H1 (cell line): ENCODE measurements around the gene IL10RA. TPM values are rescaled to one million over a fixed set of nuclear protein-coding genes. Genes with fewer than 3 reads are reported as not detected.

Experiments used
- CTCF ChIA-PET: fragments of 300-600 bp; sonication (Branson Sonifier 250); formaldehyde crosslinking; loops from one replicate; lab custom pipeline; 2021; ENCODE audit not compliant: partially characterized antibody; lab: Charles Lee
- POLR2A ChIA-PET: fragments of 300-600 bp; sonication (Branson Sonifier 250); formaldehyde crosslinking; loops from one replicate; lab custom pipeline; 2021; ENCODE audit warnings: inconsistent platforms; ENCODE audit not compliant: partially characterized antibody; lab: Charles Lee
- DNase-seq, 2 experiments: peaks; one replicate each; pipeline versions ENCODE4 v3.0.0 to v3.0.0-alpha.2; 2010 to 2022; ENCODE audit warnings: low spot score in 2 of 2, low read depth in 1 of 2, mixed read lengths in 1 of 2
- FAIRE-seq: peaks from 2 replicates; lab custom pipeline; 2011; peaks lifted over from hg19 to GRCh38; lab: Jason Lieb, UNC
- H2AFZ ChIP-seq: 2 replicates; pipeline ENCODE4 v1.8.1; 2012; ENCODE audit warnings: low read length, inconsistent platforms
- H2AK5ac ChIP-seq: 2 replicates; pipeline ENCODE4 v1.6.1; 2013; ENCODE audit warnings: low read depth, low read length
- H2BK120ac ChIP-seq: replicated peaks from 2 replicates; pipeline ENCODE3; 2013; ENCODE audit warnings: low read depth, low read length, inconsistent platforms
- H2BK12ac ChIP-seq: 2 replicates; pipeline ENCODE4 v1.6.1; 2013; ENCODE audit warnings: low read depth, low read length
- H2BK15ac ChIP-seq: 2 replicates; pipeline ENCODE4 v1.6.1; 2013; ENCODE audit warnings: low read length
- H2BK20ac ChIP-seq: 2 replicates; pipeline ENCODE4 v1.6.1; 2013; ENCODE audit warnings: low read length
- H2BK5ac ChIP-seq: 2 replicates; pipeline ENCODE4 v1.6.1; 2013; ENCODE audit warnings: low read depth, low read length
- H3K14ac ChIP-seq: 2 replicates; pipeline ENCODE4 v1.6.1; 2013; ENCODE audit warnings: inconsistent platforms; ENCODE audit not compliant: insufficient read length
- H3K18ac ChIP-seq: 2 replicates; pipeline ENCODE4 v1.6.1; 2013; ENCODE audit warnings: low read length; ENCODE audit errors: extremely low read depth
- H3K23ac ChIP-seq: 2 replicates; pipeline ENCODE4 v1.6.1; 2013; ENCODE audit warnings: inconsistent platforms; ENCODE audit not compliant: insufficient read length
- H3K23me2 ChIP-seq: 2 replicates; pipeline ENCODE4 v1.6.1; 2013; ENCODE audit warnings: low read depth, low read length
- H3K27ac ChIP-seq: 2 replicates; pipeline ENCODE4 v1.6.1; 2011; ENCODE audit warnings: low read depth, low read length, inconsistent platforms
- H3K27me3 ChIP-seq, 4 experiments: replicated peaks in 1 of 4; 1 replicate in 1 of 4; 2 replicates in 3 of 4; pipeline versions ENCODE4 v1.6.1 to v1.8.1; 2011 to 2013; ENCODE audit warnings: low read length in 3 of 4, mild to moderate bottlenecking in 3 of 4, inconsistent platforms in 2 of 4, mixed read lengths in 2 of 4, moderate library complexity in 1 of 4; ENCODE audit not compliant: control insufficient read depth in 3 of 4, insufficient read depth in 3 of 4; ENCODE audit errors: extremely low read depth in 1 of 4
- H3K36me3 ChIP-seq, 4 experiments: 2 replicates each; pipeline versions ENCODE4 v1.6.1 to v1.8.1; 2011 to 2013; ENCODE audit warnings: mild to moderate bottlenecking in 4 of 4, low read length in 3 of 4, moderate library complexity in 2 of 4, control low read depth in 1 of 4, inconsistent platforms in 1 of 4; ENCODE audit not compliant: insufficient read depth in 4 of 4, control insufficient read depth in 2 of 4
- H3K4ac ChIP-seq: replicated peaks from 2 replicates; pipeline ENCODE3; 2013; ENCODE audit warnings: low read length, low read depth, mixed read lengths, inconsistent platforms; ENCODE audit not compliant: insufficient read length
- H3K4me1 ChIP-seq, 4 experiments: replicated peaks in 1 of 4; 1 replicate in 1 of 4; 2 replicates in 3 of 4; pipeline versions ENCODE4 v1.6.1 to v1.8.1; 2011 to 2013; ENCODE audit warnings: low read length in 3 of 4, inconsistent platforms in 2 of 4, mixed read lengths in 1 of 4; ENCODE audit not compliant: insufficient read depth in 4 of 4, control insufficient read depth in 3 of 4
- H3K4me2 ChIP-seq, 2 experiments: 2 replicates each; pipeline versions ENCODE4 v1.6.1 to v1.8.1; 2011 to 2013; ENCODE audit warnings: low read depth in 2 of 2, low read length in 2 of 2, control low read depth in 1 of 2, inconsistent platforms in 1 of 2, mild to moderate bottlenecking in 1 of 2; ENCODE audit not compliant: insufficient read depth in 1 of 2
- H3K4me3 ChIP-seq, 4 experiments: fragments of 200-600, 300-600 bp in 1 of 4; sonication (generic), shearing (Covaris generic), sonication (Bioruptor Twin) in 1 of 4; 2 replicates each; pipeline versions ENCODE4 v1.5.1 to v1.8.1; 2011 to 2016; ENCODE audit warnings: low read length in 4 of 4, low read depth in 3 of 4, control low read depth in 2 of 4, inconsistent platforms in 2 of 4, mild to moderate bottlenecking in 2 of 4, mixed read lengths in 1 of 4, moderate library complexity in 1 of 4; ENCODE audit not compliant: insufficient read depth in 2 of 4; ENCODE audit errors: extremely low read depth in 1 of 4
- H3K56ac ChIP-seq: replicated peaks from 2 replicates; pipeline ENCODE3; 2013; ENCODE audit warnings: low read depth, mild to moderate bottlenecking, mixed read lengths, low read length, inconsistent platforms; ENCODE audit not compliant: insufficient read length
- H3K79me1 ChIP-seq: 2 replicates; pipeline ENCODE4 v1.6.1; 2013; ENCODE audit warnings: low read depth, low read length, control low read depth
- H3K79me2 ChIP-seq, 2 experiments: 2 replicates each; pipeline versions ENCODE4 v1.6.1 to v1.8.1; 2012 to 2013; ENCODE audit warnings: low read length in 2 of 2, mild to moderate bottlenecking in 2 of 2, inconsistent platforms in 1 of 2; ENCODE audit not compliant: insufficient read depth in 2 of 2, control insufficient read depth in 1 of 2
- H3K9ac ChIP-seq, 4 experiments: replicated peaks in 1 of 4; 1 replicate in 1 of 4; 2 replicates in 3 of 4; pipeline versions ENCODE4 v1.6.1 to v1.8.1; 2011 to 2013; ENCODE audit warnings: low read depth in 3 of 4, low read length in 3 of 4, control low read depth in 2 of 4, mild to moderate bottlenecking in 2 of 4, moderate library complexity in 2 of 4, inconsistent platforms in 1 of 4; ENCODE audit errors: extremely low read depth in 1 of 4
- H3K9me3 ChIP-seq, 2 experiments: 2 replicates each; pipeline versions ENCODE4 v1.6.1 to v1.8.1; 2012 to 2013; ENCODE audit warnings: mild to moderate bottlenecking in 2 of 2, moderate library complexity in 2 of 2, control low read depth in 1 of 2, inconsistent platforms in 1 of 2, low read depth in 1 of 2, low read length in 1 of 2, mixed read lengths in 1 of 2; ENCODE audit not compliant: insufficient read depth in 2 of 2
- H4K20me1 ChIP-seq, 2 experiments: replicated peaks in 1 of 2; 2 replicates each; pipeline versions ENCODE3 to v1.8.1; 2011 to 2013; ENCODE audit warnings: inconsistent platforms in 2 of 2, low read length in 2 of 2, mild to moderate bottlenecking in 1 of 2; ENCODE audit not compliant: insufficient read depth in 2 of 2, control insufficient read depth in 1 of 2
- H4K5ac ChIP-seq: 2 replicates; pipeline ENCODE4 v1.6.1; 2013; ENCODE audit warnings: low read length, low read depth, mixed read lengths, inconsistent platforms; ENCODE audit not compliant: insufficient read length
- H4K8ac ChIP-seq: 2 replicates; pipeline ENCODE4 v1.8.0; 2013; ENCODE audit warnings: mild to moderate bottlenecking, moderate library complexity, low read length, inconsistent platforms; ENCODE audit not compliant: insufficient read depth; ENCODE audit errors: extremely low read depth
- H4K91ac ChIP-seq: replicated peaks from 2 replicates; pipeline ENCODE3; 2013; ENCODE audit warnings: low read length, mixed read lengths, inconsistent platforms; ENCODE audit not compliant: insufficient read length
- CHD1 ChIP-seq: IDR thresholded peaks from 2 replicates; pipeline ENCODE4 v1.6.1; 2012; ENCODE audit warnings: low read depth, low read length, improper control_type of control experiment
- CTCF ChIP-seq, 3 experiments: IDR thresholded peaks; 1 replicate in 2 of 3; 2 replicates in 1 of 3; pipeline versions ENCODE4 v1.5.1 to v1.6.1; 2011; ENCODE audit warnings: low read length in 3 of 3, mild to moderate bottlenecking in 3 of 3, inconsistent platforms in 2 of 3, low read depth in 1 of 3, moderate library complexity in 1 of 3; ENCODE audit not compliant: insufficient read depth in 1 of 3; ENCODE audit errors: control extremely low read depth in 1 of 3
- EZH2 ChIP-seq: fragments of 200-600 bp; sonication (generic); IDR thresholded peaks from 2 replicates; pipeline ENCODE4 v1.7.1; 2012; ENCODE audit warnings: low read depth, mild to moderate bottlenecking, moderate library complexity, low read length, inconsistent platforms; ENCODE audit not compliant: severe bottlenecking
- JUND ChIP-seq: IDR thresholded peaks from 2 replicates; pipeline ENCODE4 v1.6.1; 2011; ENCODE audit warnings: mild to moderate bottlenecking, improper control_type of control experiment, low read length
- NANOG ChIP-seq: IDR thresholded peaks from 2 replicates; pipeline ENCODE4 v1.6.1; 2011; ENCODE audit warnings: low read length, low read depth, mild to moderate bottlenecking, inconsistent platforms; ENCODE audit not compliant: insufficient read depth, poor library complexity, severe bottlenecking
- PHF8 ChIP-seq: fragments of 200-600 bp; sonication (generic); conservative IDR thresholded peaks from 2 replicates; pipeline ENCODE4 v1.7.1; 2012; ENCODE audit warnings: low read depth, mild to moderate bottlenecking, inconsistent platforms, low read length, moderate library complexity
- RNF2 ChIP-seq: fragments of 200-900, 300-1000 bp; sonication (generic); IDR thresholded peaks from 2 replicates; pipeline ENCODE4 v1.7.1; 2016; ENCODE audit warnings: borderline replicate concordance, low read depth, mild to moderate bottlenecking, antibody characterized with exemption, low read length; ENCODE audit not compliant: poor library complexity, severe bottlenecking; ENCODE audit errors: missing control alignments
- SIX5 ChIP-seq: IDR thresholded peaks from 2 replicates; pipeline ENCODE4 v1.6.1; 2011; ENCODE audit warnings: mild to moderate bottlenecking, low read depth, low read length
- TBP ChIP-seq: IDR thresholded peaks from 2 replicates; pipeline ENCODE4 v1.6.1; 2011; ENCODE audit warnings: low read depth, low read length, improper control_type of control experiment
- WGBS, 2 experiments: shearing (Covaris generic) in 1 of 2; methylation state at CpG; one replicate each; pipeline versions ENCODE4 v1.1.6 to v1.1.7; 2013 to 2015; ENCODE audit warnings: low lambda C conversion rate in 2 of 2, mixed read lengths in 2 of 2, inconsistent platforms in 1 of 2, low coverage in 1 of 2, missing lambda C conversion rate in 1 of 2; ENCODE audit not compliant: insufficient replicate concordance in 2 of 2, insufficient coverage in 1 of 2, insufficient read length in 1 of 2; ENCODE audit errors: extremely low coverage in 1 of 2, missing lambda C conversion rate in 1 of 2; 5-methylcytosine and 5-hydroxymethylcytosine counted together
- polyA plus RNA-seq, 7 experiments: library from polyadenylated mRNA; depleted of rRNA in 3 of 7; stranded (reverse) in 5 of 7; unstranded in 2 of 7; fragments of >200 nt in 5 of 7; fragments of 200-250 nt in 2 of 7; gene quantifications; 1 replicate in 5 of 7; 2 replicates in 1 of 7; 4 replicates in 1 of 7; pipeline versions ENCODE4 v1.2.1 to v1.2.3, GENCODE V29; 2011 to 2013; ENCODE audit warnings: missing spikeins in 2 of 7, mixed read lengths in 2 of 7
- total RNA-seq: library from RNA; stranded (reverse); fragmentation: NEBNext Ultra II Directional; extraction: Animal tissue kit (Norgen Biotek cat#: 25700); gene quantifications from 2 replicates; pipeline ENCODE4 v1.2.1, GENCODE V29; 2021

Gene IL10RA
- total and polyA plus RNA-seq, 2 of the 8 experiments (the other 6 are each of a cell fraction or from before 2014, with no cell fraction given), result 0.05 to 0.11 TPM

GRCh38 chr11:117999354-117999993 is 13.3 kb downstream of the IL10RA start:
- Histone ChIP-seq H3K79me1 (no peaks in the 10 kb centered on the region), H2BK20ac (no peak overlapping the region), H3K23me2 (no peaks in the 10 kb centered on the region), H2BK12ac (no peak overlapping the region), H2BK120ac (no peak overlapping the region), H3K14ac (no peak overlapping the region), H3K18ac (no peak overlapping the region), H3K23ac (no peak overlapping the region), H3K9me3 (no peaks in the 10 kb centered on the region), H3K27me3 (peaks cover 0 to 2% (median 0%) of the 10 kb centered on the region in 4 experiments; a peak in 1 of 7 replicates), H3K9ac (no peak overlapping the region), H3K27ac (no peak overlapping the region), H4K91ac (no peak overlapping the region), H4K20me1 (no peaks in the 10 kb centered on the region), H3K4ac (no peak overlapping the region), H2AK5ac (no peak overlapping the region), H3K4me3 (no peak overlapping the region), H2AFZ (no peak overlapping the region), H3K36me3 (no peaks in the 10 kb centered on the region), H4K8ac (peak overlapping the region; percentile 1; the same call in 1 of the 2 replicates), H3K4me2 (no peak overlapping the region), H3K4me1 (no peaks in the 10 kb centered on the region; a peak in 2 of 7 replicates), H2BK5ac (no peak overlapping the region), H4K5ac (no peak overlapping the region), H3K79me2 (no peaks in the 10 kb centered on the region), H3K56ac (no peak overlapping the region), H2BK15ac (no peak overlapping the region)
- WGBS, 2 experiments, result 87% methylated on average over 3 of the region's 3 CpGs; no CpG with 5 or more reads in 1 of the 2 experiments
- DNase-seq, result no peak
- ChIA-PET CTCF (interaction anchor here (0.6 to 3.8 kb wide), 7 partner anchors 8 to 743 kb away, joined by 3 to 18 read pairs (median 5); no protein-coding TSS in a partner anchor), POLR2A (interaction anchor here (1.3 kb wide), 1 partner anchor 13 kb away, joined by 3 read pairs; the partner anchor contains the start of gene IL10RA)
- no peak for FAIRE-seq
- TF ChIP-seq RNF2 (no peak), SIX5 (no peak), CHD1 (no peak), JUND (no peak), CTCF (IDR thresholded peaks at IDR 0.05; ENCODE audit: control extremely low read depth in 1 of 3, insufficient read depth in 1 of 3, low read depth in 1 of 3, low read length in 3 of 3) (no peak), EZH2 (no peak), TBP (no peak), NANOG (no peak), PHF8 (no peak)
